Measurements from ENCODE around the gene KISS1R.

The KISS1R gene

GRCh38 chr19:872266-872951 lies 44.7 kb upstream of the KISS1R start:
- peak overlapping the region; percentile 85 for H3K18ac ChIP-seq (ENCODE audit: low read length)
- H3K9ac ChIP-seq (ENCODE audit: low read depth, low read length, poor library complexity): peak overlapping the region; percentile 4
- H3K9me3 ChIP-seq (replicated peaks in 1 of 2; ENCODE audit: control insufficient read depth in 2 of 2, insufficient read depth in 1 of 2, low read depth in 1 of 2, low read length in 2 of 2): no peaks in the 10 kb centered on the region
- H4K8ac ChIP-seq (ENCODE audit: low read depth, low read length): no peak overlapping the region
- H3K27me3 ChIP-seq (ENCODE audit: control insufficient read depth in 3 of 3, insufficient read depth in 3 of 3, low read depth in 1 of 3, low read length in 3 of 3): no peaks in the 10 kb centered on the region
- no peak overlapping the region for H4K91ac ChIP-seq (ENCODE audit: low read depth, low read length, poor library complexity)
- peak overlapping the region; percentile 82 for H2BK5ac ChIP-seq (ENCODE audit: low read length)
- H3K14ac ChIP-seq (ENCODE audit: low read length): no peak overlapping the region
- DNase-seq (ENCODE audit: low spot score): no peak
- H2AFZ ChIP-seq (ENCODE audit: low read length): no peak overlapping the region
- peak overlapping the region; percentile 46 for H3K27ac ChIP-seq (replicated peaks; ENCODE audit: low read length)
- H3K4me1 ChIP-seq (ENCODE audit: control insufficient read depth in 2 of 2, insufficient read depth in 1 of 2, low read depth in 1 of 2, low read length in 2 of 2): peaks cover 0 to 1% of the 10 kb centered on the region in 2 donors
- H3K4me3 ChIP-seq (ENCODE audit: low read length in 2 of 2): no peak overlapping the region
- WGBS, 2 donors (ENCODE audit: extremely low coverage in 2 of 2, insufficient read length in 2 of 2, insufficient replicate concordance in 1 of 2): no CpG with 5 or more reads among the region's 27 CpGs
- peaks cover 9% of the 10 kb centered on the region for H3K79me1 ChIP-seq (ENCODE audit: low read depth, low read length)
- H2BK15ac ChIP-seq (ENCODE audit: low read length): peak overlapping the region; percentile 75
- H2BK12ac ChIP-seq (ENCODE audit: low read length): no peak overlapping the region
- H3K23ac ChIP-seq (ENCODE audit: low read depth, low read length, poor library complexity): peak overlapping the region; percentile 65
- no peak overlapping the region for H3K4me2 ChIP-seq (ENCODE audit: insufficient read depth, low read length, poor library complexity, severe bottlenecking)
- no peak overlapping the region for H2BK120ac ChIP-seq (ENCODE audit: low read depth, low read length)
- peak overlapping the region; percentile 92 for H2AK5ac ChIP-seq (ENCODE audit: low read depth, low read length)
- H3K36me3 ChIP-seq (replicated peaks in 1 of 2; ENCODE audit: control insufficient read depth in 2 of 2, insufficient read depth in 2 of 2, low read length in 2 of 2): peaks cover 46 to 80% of the 10 kb centered on the region in 2 donors
- H3K4ac ChIP-seq (ENCODE audit: low read length): no peak overlapping the region

DNA sequence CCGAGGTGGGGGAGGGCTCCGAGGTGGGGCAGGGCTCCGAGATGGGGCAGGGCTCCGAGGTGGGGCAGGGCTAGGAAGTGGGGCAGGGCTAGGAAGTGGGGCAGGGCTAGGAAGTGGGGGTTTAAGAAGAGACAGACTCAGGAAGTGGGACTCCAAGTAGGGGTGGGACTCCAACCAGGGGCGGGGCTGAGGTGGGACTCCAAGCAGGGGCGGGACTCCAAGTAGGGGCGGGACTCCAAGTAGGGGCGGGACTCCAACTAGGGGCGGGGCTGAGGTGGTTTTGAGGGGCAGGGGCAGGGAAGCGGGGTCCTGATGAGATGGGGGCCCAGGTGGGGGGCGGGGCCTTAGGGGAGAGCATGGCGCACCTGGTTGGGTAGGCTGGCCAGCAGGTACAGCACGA lies 44.0 kb upstream of the KISS1R start:
- Histone ChIP-seq H3K9me3 (replicated peaks in 1 of 2; ENCODE audit: control insufficient read depth in 2 of 2, insufficient read depth in 1 of 2, low read depth in 1 of 2, low read length in 2 of 2) (no peaks in the 10 kb centered on the region), H3K27ac (replicated peaks; ENCODE audit: low read length) (no peak overlapping the region), H2AK5ac (ENCODE audit: low read depth, low read length) (no peak overlapping the region), H2BK5ac (ENCODE audit: low read length) (no peak overlapping the region), H3K27me3 (ENCODE audit: control insufficient read depth in 3 of 3, insufficient read depth in 3 of 3, low read depth in 1 of 3, low read length in 3 of 3) (no peaks in the 10 kb centered on the region), H3K4me1 (ENCODE audit: control insufficient read depth in 2 of 2, insufficient read depth in 1 of 2, low read depth in 1 of 2, low read length in 2 of 2) (no peaks in the 10 kb centered on the region), H3K9ac (ENCODE audit: low read depth, low read length, poor library complexity) (no peak overlapping the region), H3K18ac (ENCODE audit: low read length) (no peak overlapping the region), H2BK15ac (ENCODE audit: low read length) (no peak overlapping the region), H3K36me3 (replicated peaks in 1 of 2; ENCODE audit: control insufficient read depth in 2 of 2, insufficient read depth in 2 of 2, low read length in 2 of 2) (peaks cover 45 to 73% of the 10 kb centered on the region in 2 donors), H3K23ac (ENCODE audit: low read depth, low read length, poor library complexity) (no peak overlapping the region), H4K8ac (ENCODE audit: low read depth, low read length) (no peak overlapping the region), H3K4me3 (ENCODE audit: low read length in 2 of 2) (no peak overlapping the region), H3K4ac (ENCODE audit: low read length) (no peak overlapping the region), H2AFZ (ENCODE audit: low read length) (no peak overlapping the region), H3K4me2 (ENCODE audit: insufficient read depth, low read length, poor library complexity, severe bottlenecking) (no peak overlapping the region), H4K91ac (ENCODE audit: low read depth, low read length, poor library complexity) (no peak overlapping the region), H2BK12ac (ENCODE audit: low read length) (no peak overlapping the region), H3K79me1 (ENCODE audit: low read depth, low read length) (peaks cover 9% of the 10 kb centered on the region), H2BK120ac (ENCODE audit: low read depth, low read length) (no peak overlapping the region), H3K14ac (ENCODE audit: low read length) (no peak overlapping the region)
- DNase-seq (ENCODE audit: low spot score): no peak
- no CpG with 5 or more reads among the region's 13 CpGs for WGBS, 2 donors (ENCODE audit: extremely low coverage in 2 of 2, insufficient read length in 2 of 2, insufficient replicate concordance in 1 of 2)

DNA sequence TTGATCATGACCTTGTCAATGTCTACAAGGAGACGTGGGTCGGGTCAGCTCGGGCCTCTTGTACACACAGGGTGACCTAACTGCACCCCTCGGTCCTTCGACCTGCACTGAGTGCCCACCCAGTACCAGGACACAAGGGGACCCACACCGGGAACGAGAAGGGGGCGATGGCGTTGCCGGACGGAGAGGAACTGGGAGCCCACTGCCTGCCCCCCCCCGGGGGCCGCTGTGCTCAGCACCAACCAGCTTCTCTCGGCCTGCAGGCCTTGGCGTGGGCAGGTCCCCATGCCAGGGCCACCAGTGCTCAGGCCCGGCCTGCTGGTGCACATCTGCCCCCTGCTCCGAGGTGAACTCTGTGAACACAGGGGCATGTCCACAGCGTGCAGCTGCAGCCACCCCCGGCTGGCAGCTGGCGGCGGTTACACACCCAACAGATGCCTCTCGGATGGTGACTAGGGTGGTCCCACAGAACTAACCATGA lies 43.5 kb upstream of the KISS1R start:
- H4K8ac ChIP-seq (ENCODE audit: low read depth, low read length): no peak overlapping the region
- no peak overlapping the region for H4K91ac ChIP-seq (ENCODE audit: low read depth, low read length, poor library complexity)
- H2AK5ac ChIP-seq (ENCODE audit: low read depth, low read length): peak overlapping the region; percentile 28
- H3K4me3 ChIP-seq (ENCODE audit: low read length in 2 of 2): no peak overlapping the region
- H2BK5ac ChIP-seq (ENCODE audit: low read length): no peak overlapping the region
- no peaks in the 10 kb centered on the region for H3K9me3 ChIP-seq (replicated peaks in 1 of 2; ENCODE audit: control insufficient read depth in 2 of 2, insufficient read depth in 1 of 2, low read depth in 1 of 2, low read length in 2 of 2)
- no peak overlapping the region for H3K14ac ChIP-seq (ENCODE audit: low read length)
- peak overlapping the region; percentile 43 for H3K23ac ChIP-seq (ENCODE audit: low read depth, low read length, poor library complexity)
- WGBS, 2 donors (ENCODE audit: extremely low coverage in 2 of 2, insufficient read length in 2 of 2, insufficient replicate concordance in 1 of 2): no CpG with 5 or more reads among the region's 22 CpGs
- H2AFZ ChIP-seq (ENCODE audit: low read length): no peak overlapping the region
- peaks cover 40 to 68% of the 10 kb centered on the region in 2 donors for H3K36me3 ChIP-seq (replicated peaks in 1 of 2; ENCODE audit: control insufficient read depth in 2 of 2, insufficient read depth in 2 of 2, low read length in 2 of 2)
- H3K4ac ChIP-seq (ENCODE audit: low read length): no peak overlapping the region
- H2BK120ac ChIP-seq (ENCODE audit: low read depth, low read length): no peak overlapping the region
- no peak overlapping the region for H3K4me2 ChIP-seq (ENCODE audit: insufficient read depth, low read length, poor library complexity, severe bottlenecking)
- DNase-seq (ENCODE audit: low spot score): no peak
- no peak overlapping the region for H3K27ac ChIP-seq (replicated peaks; ENCODE audit: low read length)
- H3K4me1 ChIP-seq (ENCODE audit: control insufficient read depth in 2 of 2, insufficient read depth in 1 of 2, low read depth in 1 of 2, low read length in 2 of 2): no peaks in the 10 kb centered on the region
- H3K18ac ChIP-seq (ENCODE audit: low read length): peak overlapping the region; percentile 48
- H3K27me3 ChIP-seq (ENCODE audit: control insufficient read depth in 3 of 3, insufficient read depth in 3 of 3, low read depth in 1 of 3, low read length in 3 of 3): no peaks in the 10 kb centered on the region
- H3K9ac ChIP-seq (ENCODE audit: low read depth, low read length, poor library complexity): no peak overlapping the region
- H2BK15ac ChIP-seq (ENCODE audit: low read length): no peak overlapping the region
- H2BK12ac ChIP-seq (ENCODE audit: low read length): no peak overlapping the region
- H3K79me1 ChIP-seq (ENCODE audit: low read depth, low read length): peaks cover 7% of the 10 kb centered on the region

DNA sequence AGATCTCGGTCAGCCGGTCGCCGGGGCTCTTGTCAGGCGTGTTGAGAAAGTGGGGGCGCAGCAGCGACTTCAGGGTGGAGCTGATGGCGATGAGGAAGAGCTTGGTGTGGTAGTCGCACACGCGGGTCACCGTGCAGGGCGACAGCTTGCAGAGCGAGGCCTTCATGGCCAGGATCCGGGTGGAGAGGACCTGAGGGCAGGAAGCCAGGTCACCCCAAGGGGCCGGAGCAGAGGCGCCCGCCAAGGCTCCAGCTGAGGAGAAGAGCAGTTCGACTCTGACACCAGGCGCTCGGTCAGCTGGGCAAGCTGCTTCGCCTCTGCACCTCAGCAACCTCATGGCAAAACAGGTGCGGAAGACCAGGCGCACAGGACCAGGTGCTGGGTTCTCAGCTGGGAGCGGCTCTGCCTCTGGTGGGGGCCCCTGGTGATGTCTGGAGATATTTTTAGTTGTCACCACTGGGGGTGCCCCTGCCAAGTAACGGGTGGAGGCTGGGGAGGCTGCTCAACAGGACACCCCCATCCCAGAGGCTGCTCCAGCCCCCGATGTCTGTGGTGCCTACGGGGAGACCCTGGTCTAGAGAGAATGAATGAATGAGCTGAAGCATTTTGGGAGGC lies 41.8 kb upstream of the KISS1R start:
- Histone ChIP-seq H3K4me3 (ENCODE audit: low read length in 2 of 2) (no peak overlapping the region), H2BK15ac (ENCODE audit: low read length) (no peak overlapping the region), H2BK12ac (ENCODE audit: low read length) (no peak overlapping the region), H2BK120ac (ENCODE audit: low read depth, low read length) (no peak overlapping the region), H4K8ac (ENCODE audit: low read depth, low read length) (no peak overlapping the region), H2AFZ (ENCODE audit: low read length) (no peak overlapping the region), H3K4me2 (ENCODE audit: insufficient read depth, low read length, poor library complexity, severe bottlenecking) (no peak overlapping the region), H3K9ac (ENCODE audit: low read depth, low read length, poor library complexity) (no peak overlapping the region), H4K91ac (ENCODE audit: low read depth, low read length, poor library complexity) (no peak overlapping the region), H3K27me3 (ENCODE audit: control insufficient read depth in 3 of 3, insufficient read depth in 3 of 3, low read depth in 1 of 3, low read length in 3 of 3) (no peaks in the 10 kb centered on the region), H3K14ac (ENCODE audit: low read length) (no peak overlapping the region), H3K36me3 (replicated peaks in 1 of 2; ENCODE audit: control insufficient read depth in 2 of 2, insufficient read depth in 2 of 2, low read length in 2 of 2) (peaks cover 35 to 63% of the 10 kb centered on the region in 2 donors), H2BK5ac (ENCODE audit: low read length) (peak overlapping the region; percentile 66), H3K79me1 (ENCODE audit: low read depth, low read length) (peaks cover 12% of the 10 kb centered on the region), H2AK5ac (ENCODE audit: low read depth, low read length) (no peak overlapping the region), H3K18ac (ENCODE audit: low read length) (no peak overlapping the region), H3K27ac (replicated peaks; ENCODE audit: low read length) (no peak overlapping the region), H3K4ac (ENCODE audit: low read length) (no peak overlapping the region), H3K4me1 (ENCODE audit: control insufficient read depth in 2 of 2, insufficient read depth in 1 of 2, low read depth in 1 of 2, low read length in 2 of 2) (no peaks in the 10 kb centered on the region), H3K23ac (ENCODE audit: low read depth, low read length, poor library complexity) (no peak overlapping the region), H3K9me3 (replicated peaks in 1 of 2; ENCODE audit: control insufficient read depth in 2 of 2, insufficient read depth in 1 of 2, low read depth in 1 of 2, low read length in 2 of 2) (no peaks in the 10 kb centered on the region)
- no CpG with 5 or more reads among the region's 28 CpGs for WGBS, 2 donors (ENCODE audit: extremely low coverage in 2 of 2, insufficient read length in 2 of 2, insufficient replicate concordance in 1 of 2)
- no peak for DNase-seq (ENCODE audit: low spot score)

All from neuronal stem cell (in vitro differentiated cells).